Activated T-helper 1 cell treated with anti-CD3 and anti-CD28 coated beads, Interleukin-12 subunit alpha, Interleukin-12 subunit beta, Interleukin-2, Interleukin-4 antibody, amounts not matched to agents 30 ng/mL and 10 ng/mL and 1 ng/mL, durations not matched to agents 14 hours and 24 hours and 36 hours (primary cell): ENCODE data around the gene CABLES2. TPM values are rescaled to one million over a fixed set of nuclear protein-coding genes. Genes with fewer than 3 reads are reported as not detected.
"Not testable (repeated sequence)": the region's sequence is repeated elsewhere in the genome, so short reads cannot be mapped to it uniquely, and the experiment has no call there.

Source experiments
- DNase-seq: peaks from one replicate; pipeline ENCODE4 v3.0.0; 2021; ENCODE audit warnings: low spot score
- H3K27ac Mint-ChIP-seq: one replicate; pipeline ENCODE4 v1.8.0; 2021; ENCODE audit warnings: mild to moderate bottlenecking, mixed read lengths
- H3K27me3 Mint-ChIP-seq: one replicate; pipeline ENCODE4 v1.8.0; 2022; ENCODE audit warnings: mild to moderate bottlenecking, moderate library complexity, mixed read lengths; ENCODE audit not compliant: insufficient read depth
- H3K36me3 Mint-ChIP-seq: one replicate; pipeline ENCODE4 v1.8.0; 2021; ENCODE audit warnings: low read depth, mixed read lengths
- H3K4me1 Mint-ChIP-seq: one replicate; pipeline ENCODE4 v1.8.0; 2021; ENCODE audit warnings: low read depth, mixed read lengths
- H3K4me3 Mint-ChIP-seq: one replicate; pipeline ENCODE4 v1.8.0; 2021; ENCODE audit warnings: mild to moderate bottlenecking, moderate library complexity, mixed read lengths
- H3K9me3 Mint-ChIP-seq: one replicate; pipeline ENCODE4 v1.8.0; 2021; ENCODE audit warnings: mixed read lengths
- intact Hi-C: fragments of 100-400 bp; cut with micrococcal nuclease; formaldehyde crosslinking; loops from one replicate; pipeline ENCODE4 v1.15.1; 2024
- total RNA-seq: library from RNA; stranded (reverse); gene quantifications from 2 replicates; pipeline ENCODE4 v1.2.3, GENCODE V29; 2022

CABLES2 gene
- total RNA-seq, 1 donor from 2014 or later, result 12.9 TPM

DNA sequence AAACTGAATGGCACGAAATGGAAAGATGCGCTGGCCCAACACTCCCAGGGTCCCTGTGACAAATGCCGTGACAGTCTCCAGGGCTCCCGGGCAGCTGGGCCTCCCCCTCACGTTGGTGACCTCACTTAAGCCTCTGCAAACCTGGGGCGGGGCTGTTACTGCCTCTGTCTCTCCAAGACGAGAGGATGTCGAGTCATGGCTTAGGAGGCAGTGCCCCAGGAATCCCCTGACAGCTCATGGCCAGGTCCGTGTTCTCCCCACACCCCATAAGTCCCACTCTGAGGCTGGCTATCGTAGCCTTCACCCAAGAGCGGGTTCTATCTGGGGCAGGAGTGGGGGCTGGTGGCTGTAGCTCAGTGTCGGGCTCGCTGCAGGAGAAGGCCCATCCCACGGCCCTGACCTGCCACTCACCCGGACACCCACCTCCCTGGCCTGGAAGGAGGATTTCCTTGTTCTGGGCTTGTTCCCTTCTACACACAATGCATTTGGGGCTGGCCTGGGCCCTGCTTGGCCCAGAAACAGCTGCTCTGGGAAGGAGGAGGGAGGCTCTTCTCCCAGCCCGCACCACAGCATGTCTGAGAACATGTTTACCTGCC is 25.8 kb downstream of the CABLES2 start:
- Mint-ChIP-seq H3K4me3 (no peak overlapping the region), H3K4me1 (peaks cover 17% of the 10 kb centered on the region), H3K27ac (no peak overlapping the region), H3K36me3 (peaks cover 16% of the 10 kb centered on the region), H3K27me3 (no peaks in the 10 kb centered on the region), H3K9me3 (peaks cover 5% of the 10 kb centered on the region)
- intact Hi-C loops, result loop anchor here (10.0 kb wide), 1 partner anchor 234 kb away; no protein-coding TSS in a partner anchor
- DNase-seq, result no peak

DNA sequence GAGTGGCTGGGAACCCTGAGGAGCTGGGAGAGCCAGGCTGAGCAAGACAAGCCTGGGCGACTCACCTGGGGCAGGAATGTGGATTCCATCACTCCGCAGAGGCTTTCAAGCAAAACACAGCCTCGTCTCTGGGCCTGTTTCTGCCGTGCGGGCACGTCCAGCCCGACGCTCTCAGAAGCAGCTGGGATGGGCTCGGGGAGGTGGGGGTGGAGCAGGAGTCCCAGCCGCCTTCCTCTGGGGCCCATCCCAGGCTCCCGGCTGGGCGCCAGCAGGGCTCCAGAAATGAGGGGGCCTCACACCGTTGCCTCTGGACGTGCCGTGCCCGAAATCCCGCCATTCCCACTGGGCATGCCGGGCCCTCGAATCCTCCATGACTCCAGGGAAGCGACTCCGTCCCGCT is 28.9 kb downstream of the CABLES2 start:
- H3K4me1 Mint-ChIP-seq, result peaks cover 6% of the 10 kb centered on the region
- DNase-seq, result no peak
- no peaks in the 10 kb centered on the region for H3K27me3 Mint-ChIP-seq
- H3K27ac Mint-ChIP-seq, result no peak overlapping the region
- no peak overlapping the region for H3K4me3 Mint-ChIP-seq
- intact Hi-C loops, result no loop called here
- peaks cover 11% of the 10 kb centered on the region for H3K36me3 Mint-ChIP-seq
- peaks cover 5% of the 10 kb centered on the region for H3K9me3 Mint-ChIP-seq

- H3K4me1 Mint-ChIP-seq, result peaks cover 3% of the 10 kb centered on the region
- no peak overlapping the region for H3K27ac Mint-ChIP-seq
- H3K27me3 Mint-ChIP-seq, result peaks cover 4% of the 10 kb centered on the region
- intact Hi-C loops, result no loop called here
- DNase-seq, result no peak
- H3K9me3 Mint-ChIP-seq, result peaks cover 5% of the 10 kb centered on the region
- H3K36me3 Mint-ChIP-seq, result peaks cover 8% of the 10 kb centered on the region
- H3K4me3 Mint-ChIP-seq, result no peak overlapping the region
These were observed 29.4 kb downstream of the CABLES2 start for GRCh38 chr20:62377615-62378178.

DNA sequence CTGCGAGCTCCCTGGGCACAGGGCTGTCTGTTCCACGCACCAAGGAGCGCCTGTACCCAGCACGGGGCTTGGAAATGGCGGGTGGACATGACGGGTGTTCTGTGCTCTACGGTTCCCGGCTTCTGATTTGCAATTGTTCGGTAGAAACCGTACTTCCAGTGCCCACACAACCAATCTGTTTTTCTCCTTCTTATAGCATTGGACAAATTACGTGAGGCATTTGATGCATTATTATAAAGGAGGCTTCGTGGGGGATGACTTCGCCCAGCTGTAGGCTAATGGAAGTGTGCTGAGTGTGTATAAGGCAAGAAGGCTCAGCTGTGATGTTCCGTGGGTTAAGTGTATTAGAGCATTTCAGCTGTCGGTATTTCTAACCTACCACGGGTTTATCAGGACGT is 30.0 kb downstream of the CABLES2 start:
- DNase-seq, result no peak
- Mint-ChIP-seq H3K27me3 (peaks cover 4% of the 10 kb centered on the region), H3K4me1 (no peaks in the 10 kb centered on the region), H3K9me3 (peaks cover 4% of the 10 kb centered on the region), H3K27ac (no peak overlapping the region), H3K36me3 (peaks cover 4% of the 10 kb centered on the region), H3K4me3 (no peak overlapping the region)
- intact Hi-C loops, result no loop called here

DNA sequence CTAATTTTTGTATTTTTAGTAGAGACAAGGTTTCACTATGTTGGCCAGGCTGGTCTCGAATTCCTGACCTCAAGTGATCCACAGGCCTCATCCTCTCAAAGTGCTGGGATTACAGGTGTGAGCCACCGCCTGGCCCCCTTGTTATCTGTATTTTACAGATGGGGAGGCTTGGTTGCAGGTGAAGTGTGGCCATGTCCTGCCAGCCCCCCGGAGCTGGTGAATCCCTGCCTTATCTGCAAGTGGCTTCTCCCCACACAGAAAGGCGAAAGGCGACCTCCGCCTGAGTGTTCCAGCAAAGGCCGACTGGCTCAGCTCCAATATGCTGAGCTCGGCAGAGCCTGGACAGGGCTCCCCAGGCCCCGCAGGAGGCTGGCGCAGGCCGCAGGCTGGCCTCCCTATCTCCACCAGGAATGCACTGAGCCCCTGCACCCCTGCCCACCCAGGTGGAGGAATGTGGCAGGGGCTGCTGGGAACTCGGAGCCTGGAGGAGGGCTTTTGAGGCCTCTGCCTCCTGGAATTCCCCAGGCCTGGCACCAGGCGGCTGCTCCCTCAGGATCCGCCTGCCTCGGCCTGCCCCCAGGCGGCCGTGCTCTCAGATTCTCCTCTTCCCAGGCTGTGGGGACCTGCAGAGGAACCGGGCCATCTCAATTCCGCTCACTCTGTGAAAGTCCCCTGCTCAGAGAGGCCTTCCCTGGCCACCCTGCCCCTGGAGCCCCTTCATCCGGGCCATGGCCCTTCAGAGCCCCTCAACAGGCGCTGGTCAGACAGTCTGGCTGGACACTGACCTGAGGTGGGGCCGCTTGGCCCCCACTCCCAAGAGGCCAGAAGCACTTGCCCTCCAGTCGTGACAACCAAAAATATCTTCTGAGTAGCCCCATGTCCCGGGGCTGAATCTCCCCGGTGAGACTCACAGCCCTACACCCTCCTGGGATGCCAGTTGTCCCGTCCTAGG is 30.7 kb downstream of the CABLES2 start:
- Mint-ChIP-seq H3K27ac (no peak overlapping the region), H3K27me3 (peaks cover 4% of the 10 kb centered on the region)

GRCh38 chr20:62374331-62375152 is 32.5 kb downstream of the CABLES2 start:
- H3K4me3 Mint-ChIP-seq, result no peak overlapping the region
- DNase-seq, result no peak
- H3K9me3 Mint-ChIP-seq, result no peaks in the 10 kb centered on the region
- no peaks in the 10 kb centered on the region for H3K36me3 Mint-ChIP-seq
- intact Hi-C loops, result no loop called here
- no peaks in the 10 kb centered on the region for H3K4me1 Mint-ChIP-seq
- peaks cover 5% of the 10 kb centered on the region for H3K27me3 Mint-ChIP-seq
- H3K27ac Mint-ChIP-seq, result no peak overlapping the region

More for the DNA sequence above, 30.7 kb downstream of the CABLES2 start:
- no peaks in the 10 kb centered on the region for H3K36me3 Mint-ChIP-seq
- no peaks in the 10 kb centered on the region for H3K9me3 Mint-ChIP-seq
- H3K4me3 Mint-ChIP-seq, result no peak overlapping the region
- DNase-seq, result no peak
- no peaks in the 10 kb centered on the region for H3K4me1 Mint-ChIP-seq
- intact Hi-C loops, result no loop called here

- DNase-seq, H3K9me3 Mint-ChIP-seq, H3K4me3 Mint-ChIP-seq, intact Hi-C loops, H3K4me1 Mint-ChIP-seq, H3K27ac Mint-ChIP-seq, H3K36me3 Mint-ChIP-seq: not testable (repeated sequence)
- H3K27me3 Mint-ChIP-seq, result peaks cover 12% of the 10 kb centered on the region
These were observed 33.4 kb downstream of the CABLES2 start for GRCh38 chr20:62373631-62374179.

DNA sequence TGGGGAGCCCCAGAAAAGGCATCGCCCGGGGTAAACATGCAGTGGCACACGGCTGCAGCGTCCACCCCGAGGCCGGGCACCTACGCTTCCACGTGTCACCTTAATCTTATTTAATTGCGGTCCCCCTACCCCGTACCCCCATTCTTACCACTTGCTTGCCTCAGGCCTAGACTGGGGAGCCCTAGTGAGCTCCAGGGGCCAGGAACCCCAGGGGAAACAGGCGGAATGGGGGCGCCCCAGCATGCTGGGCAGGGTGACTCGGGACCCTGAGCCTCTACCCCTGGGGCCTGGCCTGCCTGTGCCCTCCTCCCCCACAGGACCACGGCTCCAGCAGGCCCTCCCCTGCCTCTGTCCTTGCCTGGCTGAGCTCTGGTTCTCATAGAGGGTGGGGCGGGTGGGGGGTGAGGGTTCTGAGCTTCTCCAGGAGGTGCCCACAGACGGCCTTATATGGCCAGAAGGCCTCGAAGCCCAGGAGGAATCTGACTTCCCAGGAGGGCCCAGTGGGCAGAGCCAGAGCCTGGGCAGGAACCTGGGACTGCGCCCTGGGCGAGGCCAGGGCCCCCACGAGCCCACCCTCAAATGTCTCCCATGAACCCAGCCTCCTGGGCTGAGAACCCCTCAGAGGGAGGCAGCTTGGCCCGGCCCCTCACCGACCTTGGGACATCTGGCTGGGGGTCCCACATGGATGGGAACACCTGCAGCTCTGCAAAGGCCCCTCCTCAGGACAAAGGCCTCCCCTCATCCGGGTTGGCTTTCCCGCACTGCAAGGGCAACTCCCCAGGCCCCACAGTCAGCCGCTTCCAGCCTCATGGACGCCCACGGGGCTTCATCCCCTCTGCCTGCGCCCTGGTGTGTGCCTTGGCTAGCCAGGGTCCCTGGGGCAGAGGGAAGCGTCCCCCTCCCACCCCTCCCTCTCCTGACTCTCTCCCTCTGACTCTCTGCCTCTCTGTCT is 34.8 kb downstream of the CABLES2 start:
- no peaks in the 10 kb centered on the region for H3K4me1 Mint-ChIP-seq
- H3K9me3 Mint-ChIP-seq, result no peaks in the 10 kb centered on the region
- no peak overlapping the region for H3K27ac Mint-ChIP-seq
- intact Hi-C loops, result no loop called here
- no peaks in the 10 kb centered on the region for H3K36me3 Mint-ChIP-seq
- peaks cover 21% of the 10 kb centered on the region for H3K27me3 Mint-ChIP-seq
- no peak for DNase-seq
- no peak overlapping the region for H3K4me3 Mint-ChIP-seq

DNA sequence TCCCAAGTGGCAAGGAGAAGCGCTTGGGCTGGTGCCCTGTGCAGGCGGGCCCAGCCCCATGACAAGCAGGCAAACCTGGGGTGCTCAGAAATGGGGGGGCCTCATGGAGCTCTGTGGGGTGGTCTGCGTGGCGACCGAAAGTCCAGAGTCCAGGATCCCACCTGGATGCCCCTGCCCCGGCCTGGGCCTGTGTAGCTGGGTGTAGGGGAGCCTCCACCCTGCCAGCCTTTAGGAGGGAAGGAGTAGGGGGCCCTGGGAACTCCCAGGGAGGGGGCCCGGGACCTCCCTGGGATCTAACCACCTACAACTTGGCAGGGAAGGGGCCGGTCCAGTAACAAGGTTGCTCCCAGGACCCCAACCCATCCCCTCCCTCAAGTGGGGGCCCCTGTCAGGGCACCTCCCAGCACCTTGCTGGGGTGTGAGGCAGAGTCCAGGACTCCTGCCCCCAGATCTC is 35.5 kb downstream of the CABLES2 start:
- DNase-seq, result no peak
- H3K4me1 Mint-ChIP-seq, result no peaks in the 10 kb centered on the region
- peaks cover 21% of the 10 kb centered on the region for H3K27me3 Mint-ChIP-seq
- H3K27ac Mint-ChIP-seq, result no peak overlapping the region
- H3K9me3 Mint-ChIP-seq, result no peaks in the 10 kb centered on the region
- no peaks in the 10 kb centered on the region for H3K36me3 Mint-ChIP-seq
- intact Hi-C loops, result no loop called here
- H3K4me3 Mint-ChIP-seq, result no peak overlapping the region

DNA sequence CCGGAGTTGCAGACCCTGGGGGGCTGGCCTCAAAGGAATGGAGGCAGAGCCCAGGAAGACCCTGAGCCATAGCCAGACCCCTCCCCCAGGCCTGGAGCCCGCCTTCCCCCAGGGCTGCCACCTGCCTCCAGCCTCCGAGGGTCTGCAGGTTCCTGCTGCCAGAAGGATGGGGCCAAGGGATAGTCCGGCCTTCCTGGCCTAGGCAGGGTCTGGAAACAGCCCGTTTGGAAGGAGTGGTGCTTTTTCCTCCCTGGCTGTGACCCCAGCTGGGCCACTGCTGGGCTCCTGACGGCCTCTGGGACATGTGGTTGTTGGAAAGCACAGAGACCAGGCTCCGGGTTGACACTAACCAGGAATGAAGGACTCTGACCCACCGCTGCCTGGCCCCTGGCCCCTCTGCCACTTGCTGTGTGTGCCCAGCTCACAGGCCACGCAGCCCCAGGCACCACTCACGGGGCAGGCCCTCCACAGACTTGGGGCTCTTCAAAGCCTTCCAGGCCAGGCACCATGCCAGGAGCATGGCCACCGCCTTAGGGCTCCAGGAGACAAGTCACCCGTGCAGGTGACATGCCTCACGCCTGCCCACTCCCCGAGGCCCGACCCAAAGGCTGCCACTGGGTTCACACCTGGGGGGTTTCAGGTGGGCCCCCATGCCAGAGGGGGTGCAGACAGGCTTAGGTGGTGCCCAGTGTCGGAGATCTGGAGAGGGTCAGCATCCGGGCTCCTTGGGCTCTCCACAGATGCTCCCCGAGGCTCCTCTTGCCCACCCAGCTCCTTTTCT is 36.1 kb downstream of the CABLES2 start:
- no peaks in the 10 kb centered on the region for H3K36me3 Mint-ChIP-seq
- H3K9me3 Mint-ChIP-seq, result no peaks in the 10 kb centered on the region
- H3K27me3 Mint-ChIP-seq, result peaks cover 21% of the 10 kb centered on the region
- DNase-seq, result no peak
- no peak overlapping the region for H3K27ac Mint-ChIP-seq
- H3K4me1 Mint-ChIP-seq, result no peaks in the 10 kb centered on the region
- no peak overlapping the region for H3K4me3 Mint-ChIP-seq
- intact Hi-C loops, result no loop called here
